Nephron progenitor cell (in vitro differentiated cells): ENCODE results near the gene VCAN.
A peak's percentile ranks its signal among the peaks of the same experiment; 100 is the strongest.

Experiments
- DNase-seq: peaks from one replicate; pipeline ENCODE4 v3.0.0; 2021
- H3K27ac Mint-ChIP-seq: 2 replicates; pipeline ENCODE4 v1.8.0; 2021; ENCODE audit warnings: mild to moderate bottlenecking, moderate library complexity, mixed read lengths
- H3K27me3 Mint-ChIP-seq: 2 replicates; pipeline ENCODE4 v1.8.0; 2021; ENCODE audit warnings: mild to moderate bottlenecking, low read depth, mixed read lengths; ENCODE audit not compliant: poor library complexity
- H3K36me3 Mint-ChIP-seq: 2 replicates; pipeline ENCODE4 v1.8.0; 2021; ENCODE audit warnings: low read depth, mixed read lengths
- H3K4me1 Mint-ChIP-seq: 2 replicates; pipeline ENCODE4 v1.8.0; 2021; ENCODE audit warnings: mixed read lengths
- H3K4me3 Mint-ChIP-seq: 2 replicates; pipeline ENCODE4 v1.8.0; 2021; ENCODE audit warnings: mild to moderate bottlenecking, moderate library complexity, mixed read lengths
- H3K9me3 Mint-ChIP-seq: 2 replicates; pipeline ENCODE4 v1.8.0; 2021; ENCODE audit warnings: mild to moderate bottlenecking, moderate library complexity, mixed read lengths
- CTCF ChIP-seq: fragments of 200-600 bp; sonication (generic); IDR thresholded peaks from 2 replicates; pipeline ENCODE4 v1.5.0; 2021; ENCODE audit warnings: antibody characterized with exemption

VCAN gene

GRCh38 chr5:83471405-83472212 lies at the start of gene VCAN:
TSS of gene VCAN (plus strand) at chr5:83471744. CDS start at chr5:83483519, 11,775 bp downstream.
- Mint-ChIP-seq H3K27ac (peak within 1 kb of the TSS; percentile 98), H3K4me1 (peaks cover 66% of the 10 kb centered on the region), H3K4me3 (peak within 1 kb of the TSS; percentile 94), H3K27me3 (peaks cover 3% of the 10 kb centered on the region), H3K9me3 (no peaks in the 10 kb centered on the region), H3K36me3 (peaks cover 4% of the 10 kb centered on the region)
- no peak for TF ChIP-seq CTCF
- DNase-seq = peak; percentile 69

GRCh38 chr5:83422284-83422683 lies 49.3 kb upstream of the VCAN start:
- Mint-ChIP-seq H3K36me3 (peaks cover 17% of the 10 kb centered on the region), H3K9me3 (peaks cover 22% of the 10 kb centered on the region), H3K4me3 (no peak overlapping the region), H3K27ac (no peak overlapping the region), H3K27me3 (peaks cover 4% of the 10 kb centered on the region), H3K4me1 (peaks cover 10% of the 10 kb centered on the region)
- no peak for DNase-seq
- TF ChIP-seq CTCF = no peak

- Mint-ChIP-seq H3K27me3 (peaks cover 3% of the 10 kb centered on the region), H3K9me3 (peaks cover 9% of the 10 kb centered on the region), H3K27ac (no peak overlapping the region), H3K36me3 (peaks cover 3% of the 10 kb centered on the region), H3K4me1 (peaks cover 11% of the 10 kb centered on the region), H3K4me3 (no peak overlapping the region)
- no peak for TF ChIP-seq CTCF
- no peak for DNase-seq
These were observed 44.7 kb upstream of the VCAN start for GRCh38 chr5:83426855-83427254.

GRCh38 chr5:83428126-83428525 lies 43.4 kb upstream of the VCAN start:
- H3K4me3 Mint-ChIP-seq = no peak overlapping the region
- H3K27ac Mint-ChIP-seq = no peak overlapping the region
- H3K9me3 Mint-ChIP-seq = peaks cover 9% of the 10 kb centered on the region
- H3K4me1 Mint-ChIP-seq = peaks cover 11% of the 10 kb centered on the region
- H3K27me3 Mint-ChIP-seq = no peaks in the 10 kb centered on the region
- H3K36me3 Mint-ChIP-seq = no peaks in the 10 kb centered on the region
- DNase-seq = no peak
- no peak for TF ChIP-seq CTCF

GRCh38 chr5:83428890-83429289 lies 42.7 kb upstream of the VCAN start:
- no peak for TF ChIP-seq CTCF
- H3K27ac Mint-ChIP-seq = no peak overlapping the region
- no peak for DNase-seq
- peaks cover 9% of the 10 kb centered on the region for H3K9me3 Mint-ChIP-seq
- H3K4me1 Mint-ChIP-seq = peaks cover 11% of the 10 kb centered on the region
- H3K27me3 Mint-ChIP-seq = no peaks in the 10 kb centered on the region
- no peak overlapping the region for H3K4me3 Mint-ChIP-seq
- no peaks in the 10 kb centered on the region for H3K36me3 Mint-ChIP-seq
